ENCODE data around the gene KSR1. TPM values are rescaled to one million over a fixed set of nuclear protein-coding genes. Genes with fewer than 3 reads are reported as not detected.
A peak's percentile ranks its signal among the peaks of the same experiment; 100 is the strongest.

KSR1 gene
- total and polyA plus RNA-seq, 9 of the 15 experiments (the other 6 are each of a cell fraction or from before 2014, with no cell fraction given): 1.4 to 51.7 (median 18.4) TPM

- TF ChIP-seq TCFL5 (CRISPR knock-in tag; conservative IDR thresholded peaks at IDR 0.05) (peak; percentile 93), HDGF (IDR thresholded peaks at IDR 0.05) (no peak), ATF7 (IDR thresholded peaks at IDR 0.05) (peak; percentile 7; the same call in 1 of the 2 replicates), ZNF197 (CRISPR knock-in tag; IDR thresholded peaks at IDR 0.05; ENCODE audit: low read depth) (peak; percentile 97), CTCF (IDR thresholded peaks at IDR 0.05 in 2 of 3, conservative IDR thresholded peaks at IDR 0.05 in 1 of 3; ENCODE audit: insufficient read depth in 2 of 3, low read depth in 1 of 3, low read length in 3 of 3) (no peak), GATA2 (CRISPR knock-in tag; IDR thresholded peaks at IDR 0.05) (no peak), RBM17 (IDR thresholded peaks at IDR 0.05; ENCODE audit: borderline replicate concordance, low read depth, low read length) (no peak), SETDB1 (IDR thresholded peaks at IDR 0.05; ENCODE audit: low read length) (no peak), MTA2 (IDR thresholded peaks at IDR 0.05; ENCODE audit: low read depth) (no peak), XRCC3 (IDR thresholded peaks at IDR 0.05) (no peak), ETS1 (conservative IDR thresholded peaks at IDR 0.05; ENCODE audit: control insufficient read depth, low read depth, low read length) (no peak), PTRF (tag; IDR thresholded peaks at IDR 0.05) (peak; percentile 97), CREB3 (tag; conservative IDR thresholded peaks at IDR 0.05; ENCODE audit: low read depth) (peak; percentile 98), ZNF184 (CRISPR knock-in tag; IDR thresholded peaks at IDR 0.05) (no peak), RFX1 (IDR thresholded peaks at IDR 0.05) (peak; percentile 69), IRF2 (CRISPR knock-in tag; IDR thresholded peaks at IDR 0.05) (no peak), ZNF740 (CRISPR knock-in tag; IDR thresholded peaks at IDR 0.05) (no peak), ZNF740 (tag; IDR thresholded peaks at IDR 0.05) (peak in 1 of 2 experiments; percentile 96; a peak in 2 of 4 replicates), BCL6 (CRISPR knock-in tag; IDR thresholded peaks at IDR 0.05) (peak; percentile 88), TCF7 (IDR thresholded peaks at IDR 0.05; ENCODE audit: borderline replicate concordance) (no peak), KLF6 (CRISPR knock-in tag; IDR thresholded peaks at IDR 0.05; ENCODE audit: borderline replicate concordance) (peak; percentile 97), CREM (IDR thresholded peaks at IDR 0.05; ENCODE audit: low read depth) (no peak), RCOR1 (IDR thresholded peaks at IDR 0.05; ENCODE audit: borderline replicate concordance in 1 of 2, low read depth in 2 of 2, low read length in 2 of 2) (no peak), SMARCB1 (IDR thresholded peaks at IDR 0.05; ENCODE audit: insufficient read length, low read depth) (no peak), TRIM28 (IDR thresholded peaks at IDR 0.05) (no peak), ZNF696 (CRISPR knock-in tag; conservative IDR thresholded peaks at IDR 0.05) (peak; percentile 80)
These were observed 119.1 kb downstream of the KSR1 start (continued) for GRCh38 chr17:27575096-27575911.
